Testis (tissue), 3 donors: ENCODE data around the gene RANBP9. TPM values are rescaled to one million over a fixed set of nuclear protein-coding genes. Genes with fewer than 3 reads are reported as not detected.

Source experiments
- DNase-seq: peaks from one replicate; pipeline ENCODE4 v3.0.0-alpha.2; 2019
- H3K27ac ChIP-seq, 2 donors: fragments of 200-600 bp; sonication (generic); one replicate each; pipeline ENCODE4 v1.5.1; 2019
- H3K27me3 ChIP-seq: fragments of 200-600 bp; sonication (generic); one replicate; pipeline ENCODE4 v1.5.1; 2019
- H3K36me3 ChIP-seq: fragments of 200-600 bp; sonication (generic); one replicate; pipeline ENCODE4 v1.5.1; 2017; ENCODE audit warnings: low read depth; ENCODE audit errors: missing control alignments
- H3K4me1 ChIP-seq: fragments of 200-600 bp; sonication (generic); one replicate; pipeline ENCODE4 v1.5.1; 2019
- H3K4me3 ChIP-seq, 2 donors: fragments of 200-600 bp; sonication (generic); one replicate each; pipeline ENCODE4 v1.5.1; 2017 to 2019
- H3K9me3 ChIP-seq: fragments of 200-600 bp; sonication (generic); one replicate; pipeline ENCODE4 v1.5.1; 2017
- CTCF ChIP-seq, 3 experiments: fragments of 450-650 bp in 2 of 3; fragments of 200-600 bp in 1 of 3; sonication (generic) in 1 of 3; IDR thresholded peaks; one replicate each; pipeline ENCODE4 v1.5.1; 2016 to 2019; ENCODE audit warnings: antibody characterized with exemption in 3 of 3, mild to moderate bottlenecking in 2 of 3, moderate library complexity in 1 of 3
- POLR2A ChIP-seq: fragments of 450-650 bp; IDR thresholded peaks from one replicate; pipeline ENCODE4 v1.6.1; 2017; ENCODE audit warnings: antibody characterized with exemption, mild to moderate bottlenecking, moderate library complexity
- WGBS, 2 donors: methylation state at CpG; one replicate each; pipeline ENCODE4 v1.1.5; 2018; 5-methylcytosine and 5-hydroxymethylcytosine counted together
- intact Hi-C: fragments of 100-400 bp; cut with DNase I; formaldehyde crosslinking; loops from one replicate; pipeline ENCODE4 v1.15.1; 2023; ENCODE audit warnings: low total_unique reads
- polyA plus RNA-seq: library from polyadenylated mRNA; stranded (reverse); fragments of 350-450 nt; fragmentation: Illumina TruSeq; extraction: RNeasy Lipid Tissue Mini Kit (QIAGEN cat#74804); gene quantifications from one replicate; pipeline ENCODE4 v1.2.3, GENCODE V29; 2014; ENCODE audit warnings: low read depth, low replicate concordance; ENCODE audit not compliant: insufficient read depth
- total RNA-seq, 2 donors: library from RNA; depleted of rRNA; stranded (reverse); fragments of >200 nt; gene quantifications; one replicate each; pipeline ENCODE4 v1.2.3, GENCODE V29; 2016

Gene RANBP9
- total and polyA plus RNA-seq, 3 donors from 2014 or later: 114 to 265 (median 131) TPM

GRCh38 chr6:13668291-13668928 lies 43.2 kb downstream of the RANBP9 start:
- WGBS, 2 donors: 74% methylated on average over 2 of the region's 2 CpGs
- Histone ChIP-seq H3K4me1 (peaks cover 5% of the 10 kb centered on the region), H3K4me3 (no peak overlapping the region), H3K36me3 (no peaks in the 10 kb centered on the region), H3K27ac (no peak overlapping the region), H3K9me3 (no peaks in the 10 kb centered on the region), H3K27me3 (no peaks in the 10 kb centered on the region)
- no peak for DNase-seq
- no peak for TF ChIP-seq POLR2A
- intact Hi-C loops: no loop called here

- WGBS, 2 donors: 90 to 92% methylated on average over 2 of the region's 2 CpGs
- Histone ChIP-seq H3K36me3 (no peaks in the 10 kb centered on the region), H3K27me3 (no peaks in the 10 kb centered on the region), H3K9me3 (no peaks in the 10 kb centered on the region), H3K4me1 (peaks cover 11% of the 10 kb centered on the region), H3K4me3 (no peak overlapping the region), H3K27ac (no peak overlapping the region)
- no peak for DNase-seq
- intact Hi-C loops: no loop called here
- no peak for TF ChIP-seq POLR2A
- TF ChIP-seq CTCF (IDR thresholded peaks at IDR 0.05): no peak
These were observed 44.0 kb downstream of the RANBP9 start for GRCh38 chr6:13667655-13668054.

- DNase-seq: no peak
- intact Hi-C loops: no loop called here
- no peak overlapping the region for H3K27ac ChIP-seq
- no peak for TF ChIP-seq CTCF (IDR thresholded peaks at IDR 0.05)
- TF ChIP-seq POLR2A: no peak
- no peaks in the 10 kb centered on the region for H3K9me3 ChIP-seq
- WGBS, 2 donors: 83 to 89% methylated on average over 8 of the region's 8 CpGs
- no peak overlapping the region for H3K4me3 ChIP-seq
- no peaks in the 10 kb centered on the region for H3K36me3 ChIP-seq
- H3K4me1 ChIP-seq: peaks cover 14% of the 10 kb centered on the region
- H3K27me3 ChIP-seq: no peaks in the 10 kb centered on the region
These were observed 45.2 kb downstream of the RANBP9 start for GRCh38 chr6:13666194-13667105.

- no peak for TF ChIP-seq POLR2A
- TF ChIP-seq CTCF (IDR thresholded peaks at IDR 0.05): no peak
- no peak for DNase-seq
These were observed 46.8 kb downstream of the RANBP9 start for GRCh38 chr6:13664703-13665352.

GRCh38 chr6:13663986-13664385 lies 47.6 kb downstream of the RANBP9 start:
- peaks cover 14% of the 10 kb centered on the region for H3K4me1 ChIP-seq
- no peak for TF ChIP-seq POLR2A
- no peak for TF ChIP-seq CTCF (IDR thresholded peaks at IDR 0.05)
- WGBS, 2 donors: 89 to 90% methylated on average over 4 of the region's 4 CpGs

More at GRCh38 chr6:13664703-13665352, 46.8 kb downstream of the RANBP9 start:
- intact Hi-C loops: no loop called here
- H3K27ac ChIP-seq: no peak overlapping the region
- H3K4me3 ChIP-seq: no peak overlapping the region
- no peaks in the 10 kb centered on the region for H3K36me3 ChIP-seq
- no peaks in the 10 kb centered on the region for H3K9me3 ChIP-seq
- no peaks in the 10 kb centered on the region for H3K27me3 ChIP-seq
- H3K4me1 ChIP-seq: peaks cover 14% of the 10 kb centered on the region

More at GRCh38 chr6:13663986-13664385, 47.6 kb downstream of the RANBP9 start:
- H3K9me3 ChIP-seq: no peaks in the 10 kb centered on the region
- intact Hi-C loops: no loop called here
- H3K36me3 ChIP-seq: no peaks in the 10 kb centered on the region
- H3K27ac ChIP-seq: no peak overlapping the region
- no peaks in the 10 kb centered on the region for H3K27me3 ChIP-seq
- no peak overlapping the region for H3K4me3 ChIP-seq
- DNase-seq: no peak
